WTC11 (cell line): ENCODE measurements around the gene ATP5ME. TPM values are rescaled to one million over a fixed set of nuclear protein-coding genes. Genes with fewer than 3 reads are reported as not detected.

Source experiments
- ATAC-seq: fragments of 200-7000 bp; cut with Tn5 transposase; 2 replicates; pipeline ENCODE4 v1.10.0; 2021; ENCODE audit warnings: mild to moderate bottlenecking, moderate library complexity
- CTCF ChIA-PET: fragments of 300-600 bp; sonication (Branson Sonifier 250); formaldehyde crosslinking; loops from one replicate; lab custom pipeline; 2021; ENCODE audit warnings: antibody characterized with exemption; lab: Charles Lee
- POLR2A ChIA-PET: fragments of 350-600 bp; sonication (Branson Sonifier 250); formaldehyde crosslinking; loops from one replicate; lab custom pipeline; 2021; ENCODE audit warnings: antibody characterized with exemption; lab: Charles Lee
- DNase-seq: peaks from one replicate; pipeline ENCODE4 v3.0.0; 2021; ENCODE audit warnings: low spot score
- H3K27ac Mint-ChIP-seq: 2 replicates; pipeline ENCODE4 v1.8.0; 2021; ENCODE audit warnings: mixed read lengths
- H3K27me3 Mint-ChIP-seq: 2 replicates; pipeline ENCODE4 v1.8.0; 2021; ENCODE audit warnings: low read depth, mild to moderate bottlenecking, moderate library complexity, mixed read lengths
- H3K36me3 Mint-ChIP-seq: 2 replicates; pipeline ENCODE4 v1.8.0; 2021; ENCODE audit warnings: mixed read lengths
- H3K4me1 Mint-ChIP-seq: 2 replicates; pipeline ENCODE4 v1.8.0; 2022; ENCODE audit warnings: mixed read lengths
- H3K4me3 Mint-ChIP-seq: 2 replicates; pipeline ENCODE4 v1.8.0; 2021; ENCODE audit warnings: mild to moderate bottlenecking, moderate library complexity, mixed read lengths
- H3K9me3 Mint-ChIP-seq: 2 replicates; pipeline ENCODE4 v1.8.0; 2021; ENCODE audit warnings: mixed read lengths
- AR ChIP-seq: fragments of 250-450 bp; sonication (Bioruptor Pico); IDR thresholded peaks from 2 replicates; pipeline ENCODE4 v1.9.0; 2021; ENCODE audit warnings: mild to moderate bottlenecking
- ATF1 ChIP-seq: sonication (generic); formaldehyde crosslinking; IDR thresholded peaks from 2 replicates; pipeline ENCODE4 v1.8.1; 2023; ENCODE audit warnings: mild to moderate bottlenecking, moderate library complexity, missing genetic modification reagents
- ATF6 ChIP-seq: sonication (generic); formaldehyde crosslinking; IDR thresholded peaks from 2 replicates; pipeline ENCODE4 v1.8.1; 2023; ENCODE audit warnings: mild to moderate bottlenecking, missing genetic modification reagents
- E2F4 ChIP-seq: sonication (generic); formaldehyde crosslinking; IDR thresholded peaks from 2 replicates; pipeline ENCODE4 v1.8.1; 2022; ENCODE audit warnings: low read depth, mild to moderate bottlenecking, moderate library complexity, missing genetic modification reagents, borderline replicate concordance
- ERG ChIP-seq: fragments of 250-450 bp; sonication (Bioruptor Pico); IDR thresholded peaks from 2 replicates; pipeline ENCODE4 v1.8.0; 2021; ENCODE audit warnings: mild to moderate bottlenecking
- KAT7 ChIP-seq: sonication (generic); formaldehyde crosslinking; IDR thresholded peaks from 2 replicates; pipeline ENCODE4 v1.8.1; 2023; ENCODE audit warnings: missing genetic modification reagents, mild to moderate bottlenecking, borderline replicate concordance
- MLX ChIP-seq: sonication (generic); formaldehyde crosslinking; IDR thresholded peaks from 2 replicates; pipeline ENCODE4 v1.8.1; 2023; ENCODE audit warnings: mild to moderate bottlenecking, missing genetic modification reagents, moderate library complexity
- MXD4 ChIP-seq: fragments of 250-450 bp; sonication (Bioruptor Pico); IDR thresholded peaks from 2 replicates; pipeline ENCODE4 v1.8.0; 2021; ENCODE audit warnings: mild to moderate bottlenecking, moderate library complexity, borderline replicate concordance
- NFATC4 ChIP-seq: fragments of 250-450 bp; sonication (Bioruptor Pico); IDR thresholded peaks from 2 replicates; pipeline ENCODE4 v1.9.0; 2021; ENCODE audit warnings: mild to moderate bottlenecking
- OVOL2 ChIP-seq: fragments of 250-450 bp; sonication (Bioruptor Pico); IDR thresholded peaks from 2 replicates; pipeline ENCODE4 v1.9.0; 2021; ENCODE audit warnings: mild to moderate bottlenecking, borderline replicate concordance
- SP1 ChIP-seq: sonication (generic); formaldehyde crosslinking; conservative IDR thresholded peaks from 2 replicates; pipeline ENCODE4 v1.8.1; 2022; ENCODE audit warnings: missing genetic modification reagents
- STAT6 ChIP-seq: sonication (generic); formaldehyde crosslinking; conservative IDR thresholded peaks from 2 replicates; pipeline ENCODE4 v1.8.1; 2023; ENCODE audit warnings: mild to moderate bottlenecking, low read depth, missing genetic modification reagents, moderate library complexity
- TP53 ChIP-seq: sonication (generic); formaldehyde crosslinking; IDR thresholded peaks from 2 replicates; pipeline ENCODE4 v1.8.1; 2023; ENCODE audit warnings: mild to moderate bottlenecking, missing genetic modification reagents
- ZNF121 ChIP-seq: sonication (generic); formaldehyde crosslinking; IDR thresholded peaks from 2 replicates; pipeline ENCODE4 v1.8.0; 2023; ENCODE audit warnings: missing genetic modification reagents
- ZNF512 ChIP-seq: sonication (generic); formaldehyde crosslinking; IDR thresholded peaks from 2 replicates; pipeline ENCODE4 v1.8.1; 2022; ENCODE audit warnings: missing genetic modification reagents, borderline replicate concordance
- ZNF532 ChIP-seq: fragments of 250-450 bp; sonication (Bioruptor Pico); IDR thresholded peaks from 2 replicates; pipeline ENCODE4 v1.9.0; 2021; ENCODE audit warnings: mild to moderate bottlenecking, borderline replicate concordance
- total RNA-seq: library from RNA; stranded (reverse); gene quantifications from 3 replicates; pipeline ENCODE4 v1.2.3, GENCODE V29; 2021

The ATP5ME gene
- total RNA-seq, 1 experiment from 2014 or later = 468 TPM

GRCh38 chr4:656436-657337, 17.4 kb downstream of the ATP5ME start:
- H3K4me1 Mint-ChIP-seq = no peaks in the 10 kb centered on the region
- ChIA-PET CTCF (interaction anchor here (1.4 kb wide), 1 partner anchor 28 kb away, joined by 3 read pairs; no protein-coding TSS in a partner anchor), POLR2A (no interaction called here)
- H3K27me3 Mint-ChIP-seq = peaks cover 3% of the 10 kb centered on the region; the same call in 1 of the 2 replicates
- H3K9me3 Mint-ChIP-seq = peaks cover 9% of the 10 kb centered on the region; the same call in 1 of the 2 replicates
- peaks cover 4% of the 10 kb centered on the region for H3K36me3 Mint-ChIP-seq
- DNase-seq = no peak
- H3K4me3 Mint-ChIP-seq = no peak overlapping the region
- H3K27ac Mint-ChIP-seq = no peak overlapping the region
- ATAC-seq = no peak
- TF ChIP-seq E2F4 (CRISPR knock-in tag) (no peak), TP53 (CRISPR knock-in tag) (no peak), OVOL2 (CRISPR knock-in tag) (no peak), ERG (no peak), MXD4 (CRISPR knock-in tag) (no peak), NFATC4 (no peak), SP1 (CRISPR knock-in tag) (no peak), ZNF532 (no peak), ZNF512 (CRISPR knock-in tag) (no peak), AR (no peak), ZNF121 (CRISPR knock-in tag) (no peak), ATF1 (CRISPR knock-in tag) (no peak), ATF6 (CRISPR knock-in tag) (no peak), KAT7 (CRISPR knock-in tag) (no peak), STAT6 (CRISPR knock-in tag) (no peak), MLX (CRISPR knock-in tag) (no peak)
